IPS-18c (cell line): ENCODE measurements around the gene MDK.
A peak's percentile ranks its signal among the peaks of the same experiment; 100 is the strongest.
"Not testable (repeated sequence)": the region's sequence is repeated elsewhere in the genome, so short reads cannot be mapped to it uniquely, and the experiment has no call there.

ENCODE experiments used
- H3K4me3 ChIP-seq: 2 replicates; pipeline ENCODE4 v1.7.0; 2013; ENCODE audit warnings: low read depth, mild to moderate bottlenecking, low read length, moderate library complexity; ENCODE audit not compliant: insufficient read depth
- H3K9me3 ChIP-seq: one replicate; pipeline ENCODE4 v1.6.1; 2013; ENCODE audit warnings: mild to moderate bottlenecking, low read length, moderate library complexity; ENCODE audit not compliant: control insufficient read depth, insufficient read depth

Gene MDK

GRCh38 chr11:46375392-46376101 is 5.9 kb upstream of the MDK start:
- Histone ChIP-seq H3K9me3 (no peaks in the 10 kb centered on the region), H3K4me3 (no peak overlapping the region)

- no peaks in the 10 kb centered on the region for H3K9me3 ChIP-seq
- H3K4me3 ChIP-seq: no peak overlapping the region
Observed at GRCh38 chr11:46376258-46377050, 5.0 kb upstream of the MDK start.

GRCh38 chr11:46377290-46377689 is 4.2 kb upstream of the MDK start:
- Histone ChIP-seq H3K9me3 (peaks cover 2% of the 10 kb centered on the region), H3K4me3 (no peak overlapping the region)

GRCh38 chr11:46377831-46378230 is 3.6 kb upstream of the MDK start:
- peaks cover 2% of the 10 kb centered on the region for H3K9me3 ChIP-seq
- no peak overlapping the region for H3K4me3 ChIP-seq

- H3K9me3 ChIP-seq: peaks cover 2% of the 10 kb centered on the region
- no peak overlapping the region for H3K4me3 ChIP-seq
Observed at GRCh38 chr11:46378296-46378695, 3.2 kb upstream of the MDK start.

GRCh38 chr11:46378811-46379481 is 2.5 kb upstream of the MDK start:
- Histone ChIP-seq H3K9me3 (peaks cover 2% of the 10 kb centered on the region), H3K4me3 (no peak overlapping the region)

- H3K9me3 ChIP-seq: not testable (repeated sequence)
- H3K4me3 ChIP-seq: peak overlapping the region; percentile 34
Observed at GRCh38 chr11:46379482-46380293, 1.8 kb upstream of the MDK start.

GRCh38 chr11:46380340-46381047 is 975 bp upstream of the MDK start:
- peak overlapping the region; percentile 84 for H3K4me3 ChIP-seq
- peaks cover 2% of the 10 kb centered on the region for H3K9me3 ChIP-seq

GRCh38 chr11:46381819-46382645 is 563 bp downstream of the MDK start:
- Histone ChIP-seq H3K4me3 (peak overlapping the region; percentile 95), H3K9me3 (peaks cover 2% of the 10 kb centered on the region)

- peak overlapping the region; percentile 95 for H3K4me3 ChIP-seq
- H3K9me3 ChIP-seq: peaks cover 2% of the 10 kb centered on the region
Observed at GRCh38 chr11:46382646-46383403, 1.4 kb downstream of the MDK start.

GRCh38 chr11:46383404-46383758 is 1.9 kb downstream of the MDK start:
- Histone ChIP-seq H3K9me3 (peaks cover 2% of the 10 kb centered on the region), H3K4me3 (no peak overlapping the region)

GRCh38 chr11:46383974-46384701 is 2.7 kb downstream of the MDK start:
- H3K4me3 ChIP-seq: no peak overlapping the region
- H3K9me3 ChIP-seq: peaks cover 2% of the 10 kb centered on the region

- no peak overlapping the region for H3K4me3 ChIP-seq
- peaks cover 2% of the 10 kb centered on the region for H3K9me3 ChIP-seq
Observed at GRCh38 chr11:46385169-46386004, 3.9 kb downstream of the MDK start.

GRCh38 chr11:46386005-46386578 is 4.6 kb downstream of the MDK start:
- Histone ChIP-seq H3K9me3 (peaks cover 2% of the 10 kb centered on the region), H3K4me3 (no peak overlapping the region)
